ENCODE results near the gene ZBED1. TPM values are rescaled to one million over a fixed set of nuclear protein-coding genes. Genes with fewer than 3 reads are reported as not detected.

The ZBED1 gene
- total and polyA plus RNA-seq, 2 donors from 2014 or later: 20.6 to 40.7 TPM

- no peak overlapping the region for H3K4me3 ChIP-seq (ENCODE audit: low read length in 3 of 3)
- H3K36me3 ChIP-seq (ENCODE audit: control insufficient read depth in 2 of 3, insufficient read depth in 3 of 3, low read length in 3 of 3): no peaks in the 10 kb centered on the region
- no peak overlapping the region for H3K9ac ChIP-seq (ENCODE audit: low read length in 3 of 3)
- no peaks in the 10 kb centered on the region for H3K4me1 ChIP-seq (ENCODE audit: control insufficient read depth in 2 of 3, insufficient read depth in 2 of 3, low read depth in 1 of 3, low read length in 3 of 3)
- DNase-seq (no peak), FAIRE-seq (no peak)
- H3K9me3 ChIP-seq (ENCODE audit: control insufficient read depth in 2 of 3, insufficient read depth in 1 of 3, low read length in 3 of 3): no peaks in the 10 kb centered on the region
- no peak for TF ChIP-seq CTCF (IDR thresholded peaks at IDR 0.05; ENCODE audit: borderline replicate concordance, extremely low read depth, insufficient read depth)
- H3K27me3 ChIP-seq (ENCODE audit: control insufficient read depth, insufficient read depth, low read length): peaks cover 2% of the 10 kb centered on the region
- H3K27ac ChIP-seq (ENCODE audit: low read depth in 2 of 2, low read length in 2 of 2): no peak overlapping the region
- intact Hi-C loops (cut with DNase I): no loop called here
Measured at GRCh38 chrX:2540426-2540947, 39.7 kb upstream of the ZBED1 start.

- FAIRE-seq (no peak), DNase-seq (no peak)
- Histone ChIP-seq H3K27ac (ENCODE audit: low read depth in 2 of 2, low read length in 2 of 2) (no peak overlapping the region), H3K27me3 (ENCODE audit: control insufficient read depth, insufficient read depth, low read length) (peaks cover 2% of the 10 kb centered on the region), H3K4me3 (ENCODE audit: low read length in 3 of 3) (no peak overlapping the region), H3K9me3 (ENCODE audit: control insufficient read depth in 2 of 3, insufficient read depth in 1 of 3, low read length in 3 of 3) (no peaks in the 10 kb centered on the region), H3K4me1 (ENCODE audit: control insufficient read depth in 2 of 3, insufficient read depth in 2 of 3, low read depth in 1 of 3, low read length in 3 of 3) (no peaks in the 10 kb centered on the region), H3K36me3 (ENCODE audit: control insufficient read depth in 2 of 3, insufficient read depth in 3 of 3, low read length in 3 of 3) (no peaks in the 10 kb centered on the region), H3K9ac (ENCODE audit: low read length in 3 of 3) (no peak overlapping the region)
- intact Hi-C loops (cut with DNase I): no loop called here
- no peak for TF ChIP-seq CTCF (IDR thresholded peaks at IDR 0.05; ENCODE audit: borderline replicate concordance, extremely low read depth, insufficient read depth)
Measured at GRCh38 chrX:2539586-2539985, 38.8 kb upstream of the ZBED1 start.

- DNase-seq (peak in 1 of 5 donors; percentile 36), FAIRE-seq (no peak)
- no peak for TF ChIP-seq CTCF (IDR thresholded peaks at IDR 0.05; ENCODE audit: borderline replicate concordance, extremely low read depth, insufficient read depth)
- Histone ChIP-seq H3K9me3 (ENCODE audit: control insufficient read depth in 2 of 3, insufficient read depth in 1 of 3, low read length in 3 of 3) (no peaks in the 10 kb centered on the region), H3K4me3 (ENCODE audit: low read length in 3 of 3) (no peak overlapping the region), H3K36me3 (ENCODE audit: control insufficient read depth in 2 of 3, insufficient read depth in 3 of 3, low read length in 3 of 3) (no peaks in the 10 kb centered on the region), H3K27me3 (ENCODE audit: control insufficient read depth, insufficient read depth, low read length) (peaks cover 2% of the 10 kb centered on the region), H3K9ac (ENCODE audit: low read length in 3 of 3) (no peak overlapping the region), H3K4me1 (ENCODE audit: control insufficient read depth in 2 of 3, insufficient read depth in 2 of 3, low read depth in 1 of 3, low read length in 3 of 3) (no peaks in the 10 kb centered on the region), H3K27ac (ENCODE audit: low read depth in 2 of 2, low read length in 2 of 2) (no peak overlapping the region)
- intact Hi-C loops (cut with DNase I): no loop called here
Measured at GRCh38 chrX:2538031-2538757, 37.4 kb upstream of the ZBED1 start.
